HUES6 (cell line): ENCODE results near the gene CPVL.
"Not testable (repeated sequence)": the region's sequence is repeated elsewhere in the genome, so short reads cannot be mapped to it uniquely, and the experiment has no call there.

Experiments
- H3K27ac ChIP-seq: 2 replicates; pipeline ENCODE4 v1.7.0; 2013; ENCODE audit warnings: low read depth, mild to moderate bottlenecking, low read length, inconsistent platforms
- H3K27me3 ChIP-seq: 2 replicates; pipeline ENCODE4 v1.6.1; 2013; ENCODE audit warnings: low read length; ENCODE audit not compliant: control insufficient read depth, insufficient read depth
- H3K36me3 ChIP-seq: 2 replicates; pipeline ENCODE4 v1.6.1; 2013; ENCODE audit warnings: low read length; ENCODE audit not compliant: control insufficient read depth, insufficient read depth
- H3K4me1 ChIP-seq: 2 replicates; pipeline ENCODE4 v1.6.1; 2013; ENCODE audit warnings: low read length; ENCODE audit not compliant: control insufficient read depth, insufficient read depth
- H3K4me3 ChIP-seq: 2 replicates; pipeline ENCODE4 v1.5.1; 2013; ENCODE audit warnings: low read depth, low read length
- H3K9ac ChIP-seq: one replicate; pipeline ENCODE4 v1.6.1; 2013; ENCODE audit warnings: mild to moderate bottlenecking, low read length
- H3K9me3 ChIP-seq: 2 replicates; pipeline ENCODE4 v1.6.1; 2013; ENCODE audit warnings: low read depth, low read length; ENCODE audit not compliant: control insufficient read depth, insufficient read depth

The CPVL gene

GRCh38 chr7:29119538-29119937, 26.8 kb downstream of the CPVL start:
- no peak overlapping the region for H3K4me3 ChIP-seq
- peaks cover 27% of the 10 kb centered on the region for H3K4me1 ChIP-seq
- H3K9ac ChIP-seq, result no peak overlapping the region
- H3K27ac ChIP-seq, result no peak overlapping the region
- H3K27me3 ChIP-seq, result no peaks in the 10 kb centered on the region
- no peaks in the 10 kb centered on the region for H3K36me3 ChIP-seq
- no peaks in the 10 kb centered on the region for H3K9me3 ChIP-seq

GRCh38 chr7:29116361-29117200, 29.8 kb downstream of the CPVL start:
- Histone ChIP-seq H3K27ac (no peak overlapping the region), H3K9ac (no peak overlapping the region), H3K4me1 (peaks cover 17% of the 10 kb centered on the region; the same call in 1 of the 2 replicates), H3K36me3 (no peaks in the 10 kb centered on the region), H3K27me3 (no peaks in the 10 kb centered on the region), H3K4me3 (no peak overlapping the region), H3K9me3 (no peaks in the 10 kb centered on the region)

GRCh38 chr7:29115753-29116152, 30.6 kb downstream of the CPVL start:
- Histone ChIP-seq H3K4me3 (no peak overlapping the region), H3K27ac (no peak overlapping the region), H3K4me1 (peaks cover 17% of the 10 kb centered on the region; the same call in 1 of the 2 replicates), H3K9ac (no peak overlapping the region), H3K36me3 (no peaks in the 10 kb centered on the region; the same call in 1 of the 2 replicates), H3K27me3 (no peaks in the 10 kb centered on the region), H3K9me3 (0 out of 2 replicates have a peak, but pooled peaks cover 2% of the 10 kb centered on the region)

- Histone ChIP-seq H3K4me3 (no peak overlapping the region), H3K27me3 (no peaks in the 10 kb centered on the region), H3K9ac (no peak overlapping the region), H3K9me3 (0 out of 2 replicates have a peak, but pooled peaks cover 2% of the 10 kb centered on the region), H3K4me1 (peaks cover 17% of the 10 kb centered on the region; the same call in 1 of the 2 replicates), H3K27ac (no peak overlapping the region), H3K36me3 (no peaks in the 10 kb centered on the region; the same call in 1 of the 2 replicates)
Observed at GRCh38 chr7:29115130-29115687, 31.1 kb downstream of the CPVL start.

DNA sequence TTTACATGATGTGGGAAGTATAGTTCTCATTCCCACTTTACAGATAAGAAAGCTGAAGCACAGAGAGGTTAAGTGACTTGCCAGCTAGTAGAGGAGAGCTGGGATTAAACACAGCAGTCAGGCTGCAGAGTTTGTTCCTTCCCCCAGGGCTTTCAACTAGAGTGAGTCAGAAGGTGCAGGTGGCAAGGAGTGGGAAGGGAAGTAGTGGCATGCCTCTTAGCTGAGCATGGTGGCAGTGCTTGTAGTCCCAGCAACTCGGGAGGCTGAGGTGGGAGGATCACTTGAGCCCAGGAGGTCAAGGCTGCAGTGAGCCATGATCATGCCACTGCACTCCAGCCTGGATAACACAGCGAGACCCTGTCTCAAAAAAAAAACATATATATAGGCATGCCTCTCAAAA, 32.1 kb downstream of the CPVL start:
- H3K9me3 ChIP-seq, H3K27me3 ChIP-seq, H3K27ac ChIP-seq, H3K36me3 ChIP-seq, H3K9ac ChIP-seq, H3K4me3 ChIP-seq: not testable (repeated sequence)
- peaks cover 17% of the 10 kb centered on the region; the same call in 1 of the 2 replicates for H3K4me1 ChIP-seq

DNA sequence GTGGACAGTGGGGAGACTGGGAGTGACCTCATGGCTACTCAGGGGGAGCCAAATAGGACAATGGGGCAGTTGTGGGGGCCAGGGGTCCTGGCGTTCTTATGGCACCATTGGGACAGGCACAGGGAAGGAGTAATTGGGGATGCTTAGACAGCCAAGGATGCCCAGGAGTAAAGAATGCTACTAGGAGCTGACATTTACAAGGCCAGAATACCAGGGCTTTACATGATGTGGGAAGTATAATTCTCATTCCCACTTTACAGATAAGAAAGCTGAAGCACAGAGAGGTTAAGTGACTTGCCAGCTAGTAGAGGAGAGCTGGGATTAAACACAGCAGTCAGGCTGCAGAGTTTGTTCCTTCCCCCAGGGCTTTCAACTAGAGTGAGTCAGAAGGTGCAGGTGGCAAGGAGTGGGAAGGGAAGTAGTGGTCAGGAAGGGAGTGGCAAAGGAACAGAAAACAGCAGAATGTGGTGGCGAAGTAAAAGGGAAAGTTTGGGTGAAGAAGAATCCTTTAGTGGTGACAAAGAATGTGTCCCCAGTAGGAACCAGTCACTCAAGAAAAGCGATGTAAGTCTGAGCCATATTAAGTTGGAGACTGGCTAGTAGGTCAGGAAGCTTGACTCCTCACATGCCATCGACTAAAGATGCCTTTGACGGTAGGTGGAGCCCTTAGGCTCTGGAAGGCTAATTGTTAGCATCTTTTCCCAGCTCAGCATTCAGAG, 32.8 kb downstream of the CPVL start:
- H3K4me1 ChIP-seq, result peaks cover 17% of the 10 kb centered on the region; the same call in 1 of the 2 replicates
- H3K27ac ChIP-seq, result no peak overlapping the region
- H3K9me3 ChIP-seq, result 0 out of 2 replicates have a peak, but pooled peaks cover 2% of the 10 kb centered on the region
- no peak overlapping the region for H3K9ac ChIP-seq
- no peak overlapping the region for H3K4me3 ChIP-seq
- H3K36me3 ChIP-seq, result no peaks in the 10 kb centered on the region; the same call in 1 of the 2 replicates
- no peaks in the 10 kb centered on the region for H3K27me3 ChIP-seq

GRCh38 chr7:29112721-29113120, 33.6 kb downstream of the CPVL start:
- Histone ChIP-seq H3K4me1 (peaks cover 17% of the 10 kb centered on the region; the same call in 1 of the 2 replicates), H3K36me3 (no peaks in the 10 kb centered on the region; the same call in 1 of the 2 replicates), H3K9ac (no peak overlapping the region), H3K9me3 (0 out of 2 replicates have a peak, but pooled peaks cover 2% of the 10 kb centered on the region), H3K27ac (no peak overlapping the region), H3K27me3 (no peaks in the 10 kb centered on the region), H3K4me3 (no peak overlapping the region)

- no peaks in the 10 kb centered on the region for H3K27me3 ChIP-seq
- no peak overlapping the region for H3K9ac ChIP-seq
- H3K4me3 ChIP-seq, result no peak overlapping the region
- H3K9me3 ChIP-seq, result 0 out of 2 replicates have a peak, but pooled peaks cover 2% of the 10 kb centered on the region
- H3K27ac ChIP-seq, result no peak overlapping the region
- 0 out of 2 replicates have a peak, but pooled peaks cover 8% of the 10 kb centered on the region for H3K4me1 ChIP-seq
- no peaks in the 10 kb centered on the region; the same call in 1 of the 2 replicates for H3K36me3 ChIP-seq
Observed at GRCh38 chr7:29109899-29110298, 36.4 kb downstream of the CPVL start.

- Histone ChIP-seq H3K36me3 (no peaks in the 10 kb centered on the region; the same call in 1 of the 2 replicates), H3K4me1 (0 out of 2 replicates have a peak, but pooled peaks cover 8% of the 10 kb centered on the region), H3K4me3 (no peak overlapping the region), H3K9ac (no peak overlapping the region), H3K27ac (no peak overlapping the region), H3K9me3 (0 out of 2 replicates have a peak, but pooled peaks cover 2% of the 10 kb centered on the region), H3K27me3 (no peaks in the 10 kb centered on the region)
Observed at GRCh38 chr7:29109358-29109757, 37.0 kb downstream of the CPVL start.

DNA sequence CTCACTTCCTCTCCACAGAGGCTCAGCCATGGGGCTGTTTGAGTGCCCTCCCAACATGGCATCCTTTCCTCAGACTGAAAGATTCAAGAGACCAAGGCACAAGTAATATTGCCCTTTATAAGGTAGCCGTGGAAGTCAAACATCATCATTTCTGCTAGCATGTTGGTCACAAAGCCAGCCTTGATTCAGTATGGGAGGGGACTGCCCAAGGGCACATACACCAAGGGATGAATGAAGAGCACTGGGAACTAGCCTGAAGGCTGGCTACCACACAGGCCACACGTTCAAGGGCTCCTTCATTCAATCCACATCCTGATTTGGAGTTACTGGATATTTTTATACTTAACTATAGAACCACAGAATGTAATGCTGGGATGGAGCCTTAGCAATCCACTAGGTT, 39.3 kb downstream of the CPVL start:
- no peaks in the 10 kb centered on the region for H3K27me3 ChIP-seq
- no peak overlapping the region for H3K4me3 ChIP-seq
- 0 out of 2 replicates have a peak, but pooled peaks cover 2% of the 10 kb centered on the region for H3K9me3 ChIP-seq
- no peak overlapping the region for H3K9ac ChIP-seq
- H3K36me3 ChIP-seq, result no peaks in the 10 kb centered on the region; the same call in 1 of the 2 replicates
- H3K4me1 ChIP-seq, result no peaks in the 10 kb centered on the region
- H3K27ac ChIP-seq, result no peak overlapping the region
